NOMO-1 (cell line): ENCODE results near the gene CRB2.

Experiments used
- DNase-seq, 2 experiments: peaks; one replicate each; lab custom pipeline; 2025; ENCODE audit not compliant: unreplicated experiment in 2 of 2; lab: John Stamatoyannopoulos, UW

CRB2 gene

DNA sequence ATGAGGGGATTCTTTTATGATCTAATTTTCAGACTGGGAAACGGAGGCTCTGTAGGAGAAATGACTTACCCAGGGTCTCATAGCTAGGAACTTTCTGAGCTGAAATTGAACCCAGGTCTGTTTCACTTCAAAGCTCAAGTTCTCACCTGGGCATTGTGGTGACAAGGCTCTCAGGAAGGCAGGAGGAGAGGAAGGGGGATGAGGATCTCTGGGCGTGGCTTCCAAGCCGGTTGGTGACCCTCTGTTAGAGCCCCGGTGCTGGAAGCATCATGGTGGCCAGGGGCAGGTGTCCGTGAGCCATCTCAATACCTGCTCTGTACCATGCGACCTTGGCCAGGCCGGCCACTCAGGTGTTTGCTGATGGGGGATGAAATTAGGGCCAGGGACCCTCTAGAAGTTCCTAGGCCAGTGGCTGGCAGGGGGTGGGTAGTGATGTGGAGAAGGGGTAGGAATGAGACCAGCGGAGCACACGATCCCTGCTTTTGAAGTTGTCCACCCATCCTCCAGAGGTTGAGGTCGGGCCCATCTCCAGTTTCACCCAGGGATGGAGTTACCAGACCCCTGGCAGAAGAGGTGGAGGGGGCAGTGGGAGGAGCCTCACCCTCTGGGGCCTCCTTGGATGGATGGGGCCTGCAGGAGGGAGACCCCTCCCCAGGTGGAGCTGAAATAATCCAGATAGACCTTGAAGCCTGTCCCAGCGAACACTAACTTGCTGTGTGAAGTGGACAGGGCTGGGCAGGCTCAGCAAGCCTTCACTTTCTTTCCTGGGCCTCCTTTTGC is 5.9 kb downstream of the CRB2 start:
- DNase-seq, result no peak

- no peak for DNase-seq
Measured at GRCh38 chr9:123362856-123363255, 6.9 kb downstream of the CRB2 start.

GRCh38 chr9:123364241-123364824 is 8.3 kb downstream of the CRB2 start:
- no peak for DNase-seq

DNA sequence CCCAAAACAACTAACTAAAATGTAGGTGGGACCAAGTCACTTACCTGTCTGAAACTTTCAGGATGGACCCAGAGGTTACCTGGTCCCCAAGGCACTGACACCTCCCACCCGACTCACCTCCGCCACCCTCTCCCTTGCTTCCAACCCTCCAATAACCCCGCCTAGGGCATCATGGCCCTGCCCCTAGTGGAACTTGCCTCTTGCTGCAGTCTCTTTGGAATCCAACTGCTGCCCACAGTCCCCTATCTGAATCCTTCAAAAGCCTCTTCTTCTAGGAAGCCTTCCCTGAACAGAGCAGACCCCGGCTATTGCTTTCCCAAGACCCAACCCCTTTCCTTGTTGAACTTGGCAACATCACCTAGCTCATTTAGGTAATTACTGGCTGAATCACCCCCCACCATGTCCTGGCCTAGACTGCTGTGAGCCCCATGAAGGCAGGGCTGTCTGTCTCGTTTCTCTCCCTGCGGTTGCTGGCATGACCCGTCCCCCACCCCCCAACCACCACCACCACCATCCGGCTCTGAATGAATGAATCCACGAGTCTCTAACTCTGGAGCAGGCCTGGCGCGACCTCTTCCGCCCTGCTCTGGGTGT is 9.4 kb downstream of the CRB2 start:
- DNase-seq, result no peak

DNA sequence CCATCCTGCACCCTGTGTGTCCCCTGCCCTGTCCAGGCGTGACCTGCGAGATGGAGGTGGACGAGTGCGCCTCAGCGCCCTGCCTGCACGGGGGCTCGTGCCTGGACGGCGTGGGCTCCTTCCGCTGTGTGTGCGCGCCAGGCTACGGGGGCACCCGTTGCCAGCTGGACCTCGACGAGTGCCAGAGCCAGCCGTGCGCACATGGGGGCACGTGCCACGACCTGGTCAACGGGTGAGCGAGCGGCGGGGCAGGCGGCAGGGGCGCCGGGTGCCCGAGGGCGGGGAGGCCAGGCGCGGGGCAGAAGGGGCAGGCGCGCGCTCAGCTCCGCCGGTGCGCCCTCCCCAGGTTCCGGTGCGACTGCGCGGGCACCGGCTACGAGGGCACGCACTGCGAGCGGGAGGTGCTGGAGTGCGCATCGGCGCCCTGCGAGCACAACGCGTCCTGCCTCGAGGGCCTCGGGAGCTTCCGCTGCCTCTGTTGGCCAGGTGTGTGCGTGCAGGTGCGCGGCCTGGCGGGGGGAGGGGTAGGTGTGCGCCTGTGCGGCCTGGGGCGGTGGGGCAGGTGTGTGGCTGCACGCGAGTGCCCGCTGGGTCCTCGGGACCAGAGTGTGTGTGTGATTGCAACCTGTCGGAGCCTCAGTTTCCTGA is 10.0 kb downstream of the CRB2 start:
- no peak for DNase-seq

GRCh38 chr9:123368023-123368422 is 12.0 kb downstream of the CRB2 start:
- no peak for DNase-seq

- no peak for DNase-seq
Measured at GRCh38 chr9:123368536-123369153, 12.6 kb downstream of the CRB2 start.

GRCh38 chr9:123369296-123369695 is 13.3 kb downstream of the CRB2 start:
- DNase-seq, result no peak

- no peak for DNase-seq
Measured at GRCh38 chr9:123370108-123370507, 14.1 kb downstream of the CRB2 start.

- DNase-seq, result no peak
Measured at GRCh38 chr9:123370526-123371227, 14.7 kb downstream of the CRB2 start.

- DNase-seq, result no peak
Measured at GRCh38 chr9:123371228-123371584, 15.2 kb downstream of the CRB2 start.

DNA sequence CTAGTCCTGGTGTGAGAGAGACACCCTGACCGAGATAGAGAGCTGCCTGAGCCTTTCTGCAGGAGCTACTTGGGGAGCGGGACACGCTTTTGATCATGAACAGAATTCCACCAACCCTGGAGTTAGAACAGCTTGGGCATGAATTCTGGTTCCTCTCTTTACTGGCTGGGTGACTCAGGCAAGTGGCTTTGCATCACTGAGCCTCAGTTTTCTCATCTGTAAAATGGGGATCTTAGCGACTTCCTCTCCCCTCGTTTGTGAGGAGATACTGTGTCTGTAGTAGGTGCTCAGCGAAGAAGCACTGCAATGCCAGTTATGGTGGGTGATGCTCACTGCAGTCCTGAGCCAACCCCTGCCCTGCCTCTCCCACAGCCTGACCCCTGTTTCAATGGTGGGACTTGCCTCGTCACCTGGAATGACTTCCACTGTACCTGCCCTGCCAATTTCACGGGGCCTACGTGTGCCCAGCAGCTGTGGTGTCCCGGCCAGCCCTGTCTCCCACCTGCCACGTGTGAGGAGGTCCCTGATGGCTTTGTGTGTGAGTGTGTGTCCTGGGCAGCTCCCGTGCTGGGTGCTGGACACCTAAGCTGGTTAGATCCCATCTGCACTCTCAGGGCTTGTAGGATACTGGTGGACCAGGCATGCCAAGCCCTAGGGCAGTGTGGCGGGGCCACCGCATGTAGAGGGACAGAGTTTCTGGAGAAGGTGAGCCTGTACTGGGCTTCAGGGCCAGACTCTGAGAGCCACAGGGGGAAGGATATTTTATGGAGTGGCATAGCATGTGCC is 16.0 kb downstream of the CRB2 start:
- no peak for DNase-seq

GRCh38 chr9:123372766-123373446 is 16.9 kb downstream of the CRB2 start:
- no peak for DNase-seq

GRCh38 chr9:123373447-123373923 is 17.5 kb downstream of the CRB2 start:
- DNase-seq, result no peak

DNA sequence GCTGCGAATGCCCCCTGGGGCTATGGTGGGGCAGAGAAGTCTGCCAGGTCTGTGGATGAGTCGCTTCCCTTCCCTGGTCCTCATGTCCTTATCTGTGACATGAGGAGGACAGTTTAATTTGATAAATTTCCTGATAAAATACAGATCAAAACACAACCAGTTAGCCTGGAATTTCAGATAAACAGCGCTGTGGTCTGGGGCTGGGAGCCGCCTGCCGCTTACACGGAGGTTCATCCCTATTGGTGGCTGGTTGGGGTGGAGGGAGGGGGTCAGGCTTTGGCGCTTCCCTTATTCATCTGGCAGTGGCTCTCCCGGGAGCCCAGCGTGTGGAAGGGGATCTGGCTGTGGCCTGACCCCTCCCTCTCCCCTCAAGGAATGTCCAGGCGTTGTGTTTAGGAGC is 17.9 kb downstream of the CRB2 start:
- no peak for DNase-seq

DNA sequence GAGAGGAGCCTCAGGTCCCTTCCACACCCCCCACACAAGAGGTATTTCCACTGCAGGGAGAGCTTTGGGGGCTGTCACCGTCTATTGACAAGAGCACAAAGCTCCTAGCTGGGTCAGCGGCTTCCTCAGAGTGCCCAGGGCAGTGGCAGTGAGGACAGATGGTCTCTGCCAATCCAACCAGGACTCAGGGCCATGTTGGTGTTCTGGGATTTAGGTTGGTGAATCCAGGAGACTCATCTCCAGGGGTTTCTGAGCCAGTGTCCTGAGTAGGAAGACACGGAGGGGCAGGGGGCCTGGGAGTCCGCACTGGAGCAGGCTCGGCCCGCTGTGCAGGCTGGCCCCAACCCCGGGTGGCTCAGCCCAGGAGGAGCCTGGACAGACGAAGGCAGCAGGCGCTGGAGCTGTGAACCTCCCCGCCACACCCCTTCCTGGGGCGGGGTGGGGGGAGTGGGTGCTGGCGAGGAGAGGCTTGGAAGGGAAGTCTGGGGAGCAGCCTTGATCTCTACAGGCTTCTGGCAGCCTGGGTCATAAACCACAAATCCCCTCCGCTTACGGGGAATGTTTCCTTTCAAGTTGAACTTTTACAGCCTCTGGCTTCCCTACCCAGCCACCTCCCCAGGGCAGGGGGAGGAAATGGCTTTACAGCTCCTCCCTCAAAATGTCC is 19.6 kb downstream of the CRB2 start:
- DNase-seq, result no peak

DNA sequence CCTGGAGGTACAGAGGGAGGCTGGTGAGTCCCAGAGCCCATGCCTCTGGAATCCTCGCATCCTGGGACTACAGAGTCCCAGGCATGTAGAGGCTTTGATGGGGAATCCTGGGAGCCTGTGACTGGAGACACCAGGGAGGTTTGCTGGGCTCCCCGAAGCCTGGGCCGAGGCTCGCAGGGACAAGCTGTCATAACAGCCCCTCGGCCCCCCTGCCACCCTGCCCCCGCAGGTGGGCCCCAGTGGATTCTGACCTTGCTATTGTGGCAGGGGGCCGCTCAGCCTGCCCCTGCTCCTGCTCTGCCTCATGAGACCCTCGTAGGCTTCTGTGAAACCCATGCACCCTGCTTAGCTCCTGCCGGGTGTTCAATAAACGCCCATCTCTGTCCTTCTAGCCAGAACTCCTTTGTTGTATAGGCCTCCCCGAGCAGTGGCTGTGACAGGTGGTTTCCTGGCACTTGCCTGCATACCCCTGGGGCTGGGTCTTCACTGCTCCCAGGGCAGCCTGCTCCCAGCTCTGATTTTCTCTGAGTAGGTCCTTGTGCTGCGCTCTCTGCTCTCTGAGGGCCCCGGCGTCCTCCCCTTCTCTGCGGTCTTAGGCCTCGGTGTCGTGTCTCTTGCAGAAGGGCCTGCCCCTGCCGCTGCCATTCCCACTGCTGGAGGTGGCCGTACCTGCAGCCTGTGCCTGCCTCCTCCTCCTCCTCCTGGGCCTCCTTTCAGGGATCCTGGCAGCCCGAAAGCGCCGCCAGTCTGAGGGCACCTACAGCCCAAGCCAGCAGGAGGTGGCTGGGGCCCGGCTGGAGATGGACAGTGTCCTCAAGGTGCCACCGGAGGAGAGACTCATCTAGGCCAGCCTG is 20.4 kb downstream of the CRB2 start:
- DNase-seq, result no peak
